GM12878 (cell line): ENCODE data around the gene ZNHIT1. TPM values are rescaled to one million over a fixed set of nuclear protein-coding genes. Genes with fewer than 3 reads are reported as not detected.

ENCODE experiments used
- ATAC-seq: fragments of 200-7000 bp; cut with Tn5 transposase; 3 replicates; pipeline ENCODE4 v1.9.1; 2020; ENCODE audit warnings: mild to moderate bottlenecking, moderate library complexity
- BruUV-seq: library from RNA; stranded (reverse); fragments of 400-500 nt; replicated peaks from 2 replicates; lab custom pipeline; 2021; lab: Mats Ljungman, UMichigan
- CTCF ChIA-PET: fragments of 300-600 bp; sonication (Branson Sonifier 250); formaldehyde crosslinking; extraction: SDS; loops from one replicate; lab custom pipeline; 2021; ENCODE audit warnings: inconsistent platforms; lab: Yijun Ruan, JAX
- POLR2A ChIA-PET: fragments of 350-600 bp; formaldehyde crosslinking; extraction: SDS; loops from one replicate; lab custom pipeline; 2021; ENCODE audit warnings: inconsistent platforms; lab: Charles Lee
- RAD21 ChIA-PET: fragments of 300-600 bp; sonication (Branson Sonifier 250); formaldehyde crosslinking; loops from one replicate; lab custom pipeline; 2023; ENCODE audit warnings: antibody characterized with exemption; ENCODE audit not compliant: unreplicated experiment; lab: Charles Lee
- SMC1A ChIA-PET: fragments of 300-600 bp; sonication (Branson Sonifier 250); formaldehyde crosslinking; loops from one replicate; lab custom pipeline; 2023; ENCODE audit not compliant: unreplicated experiment, uncharacterized antibody; lab: Charles Lee
- DNase-seq: peaks from one replicate; pipeline ENCODE4 v3.0.0-alpha.2; 2011; ENCODE audit warnings: low read depth, low spot score
- FAIRE-seq: peaks from 3 replicates; lab custom pipeline; 2011; peaks lifted over from hg19 to GRCh38; lab: Jason Lieb, UNC
- H2AFZ ChIP-seq: 2 replicates; pipeline ENCODE4 v1.6.0; 2011; ENCODE audit warnings: low read depth, low read length, control low read depth; ENCODE audit not compliant: control insufficient read depth
- H3K27ac ChIP-seq: 2 replicates; pipeline ENCODE4 v1.5.1; 2011; ENCODE audit warnings: control low read depth; ENCODE audit not compliant: control insufficient read depth, insufficient read depth
- H3K27me3 ChIP-seq, 2 experiments: replicated peaks in 1 of 2; 2 replicates each; pipeline versions ENCODE4 v1.6.0 to v1.6.1; 2011; ENCODE audit warnings: low read length in 1 of 2; ENCODE audit not compliant: control insufficient read depth in 2 of 2, insufficient read depth in 2 of 2
- H3K36me3 ChIP-seq, 2 experiments: 2 replicates each; pipeline ENCODE4 v1.5.1; 2011; ENCODE audit warnings: low read length in 1 of 2; ENCODE audit not compliant: control insufficient read depth in 2 of 2, insufficient read depth in 2 of 2
- H3K4me1 ChIP-seq: 2 replicates; pipeline ENCODE4 v1.6.1; 2011; ENCODE audit warnings: mild to moderate bottlenecking, low read length, moderate library complexity, mixed read lengths; ENCODE audit not compliant: control insufficient read depth, insufficient read depth
- H3K4me2 ChIP-seq: 2 replicates; pipeline ENCODE4 v1.6.0; 2011; ENCODE audit warnings: control low read depth; ENCODE audit not compliant: control insufficient read depth, insufficient read depth
- H3K4me3 ChIP-seq: fragments of 200-600 bp; sonication (generic); 2 replicates; pipeline ENCODE4 v1.5.1; 2016
- H3K79me2 ChIP-seq: 2 replicates; pipeline ENCODE4 v1.6.0; 2011; ENCODE audit warnings: low read length; ENCODE audit not compliant: control insufficient read depth, insufficient read depth
- H3K9ac ChIP-seq: 2 replicates; pipeline ENCODE4 v1.8.0; 2011; ENCODE audit warnings: low read length, control low read depth, mixed read lengths; ENCODE audit not compliant: control insufficient read depth, insufficient read depth
- H3K9me3 ChIP-seq: replicated peaks from 3 replicates; pipeline ENCODE4 v1.5.1; 2011; ENCODE audit warnings: mild to moderate bottlenecking, low read length; ENCODE audit not compliant: control insufficient read depth, insufficient read depth
- H4K20me1 ChIP-seq: 2 replicates; pipeline ENCODE4 v1.6.0; 2011; ENCODE audit not compliant: control insufficient read depth, insufficient read depth
- CREB1 ChIP-seq: IDR thresholded peaks from 2 replicates; pipeline ENCODE4 v1.6.1; 2012; ENCODE audit warnings: low read depth, mild to moderate bottlenecking, inconsistent platforms
- EZH2 ChIP-seq: IDR thresholded peaks from 2 replicates; pipeline ENCODE4 v1.6.1; 2012; ENCODE audit warnings: low read depth, mild to moderate bottlenecking, control low read depth, inconsistent platforms, low read length, borderline replicate concordance; ENCODE audit not compliant: control insufficient read depth
- SREBF1 ChIP-seq: IDR thresholded peaks from 2 replicates; pipeline ENCODE4 v1.6.1; 2012; ENCODE audit warnings: mild to moderate bottlenecking, low read length
- SRF ChIP-seq, 2 experiments: IDR thresholded peaks; 2 replicates each; pipeline ENCODE4 v1.6.1; 2011; ENCODE audit warnings: low read depth in 2 of 2, low read length in 2 of 2, mild to moderate bottlenecking in 1 of 2, moderate library complexity in 1 of 2
- STAT3 ChIP-seq: IDR thresholded peaks from 2 replicates; pipeline ENCODE4 v1.6.1; 2011; ENCODE audit warnings: low read depth, low read length, improper control_type of control experiment
- TAF1 ChIP-seq: IDR thresholded peaks from 2 replicates; pipeline ENCODE4 v1.6.1; 2011; ENCODE audit warnings: mild to moderate bottlenecking, low read depth, low read length, borderline replicate concordance
- ZNF687 ChIP-seq: fragments of 450-650 bp; IDR thresholded peaks from 2 replicates; pipeline ENCODE4 v1.6.1; 2017; ENCODE audit warnings: mild to moderate bottlenecking, moderate library complexity
- WGBS: methylation state at CpG from one replicate; pipeline ENCODE4 v1.1.6; 2016; ENCODE audit warnings: low lambda C conversion rate; ENCODE audit not compliant: insufficient replicate concordance, insufficient coverage; ENCODE audit errors: missing lambda C conversion rate; 5-methylcytosine and 5-hydroxymethylcytosine counted together
- in situ Hi-C: fragments of 300-500 bp; cut with MboI; formaldehyde crosslinking; loops from 9 replicates; pipeline ENCODE4 v1.14.3; 2018; ENCODE audit warnings: mixed read lengths
- intact Hi-C: fragments of 100-400 bp; cut with micrococcal nuclease; formaldehyde crosslinking; loops from one replicate; pipeline ENCODE4 v1.14.2; 2022; ENCODE audit not compliant: unreplicated experiment
- polyA plus RNA-seq, 11 experiments: library from polyadenylated mRNA; depleted of rRNA in 4 of 11; unstranded in 6 of 11; stranded (reverse) in 5 of 11; fragments of >200 nt; fragmentation: Nextera tagmentation in 4 of 11; fragmentation: Illumina TruSeq in 1 of 11; extraction: Ambion mirVana in 4 of 11; extraction: Trizol in 1 of 11; gene quantifications; 1 replicate in 1 of 11; 2 replicates in 10 of 11; pipeline versions ENCODE4 v1.2.1 to v1.2.3, GENCODE V29; 2011 to 2016; ENCODE audit warnings: inconsistent platforms in 2 of 11, missing spikeins in 2 of 11, low read depth in 1 of 11
- total RNA-seq, 4 experiments: library from RNA; depleted of rRNA in 3 of 4; stranded (reverse); fragments of >200 nt in 3 of 4; fragmentation: Illumina TruSeq in 1 of 4; extraction: Trizol in 1 of 4; gene quantifications; 2 replicates each; pipeline versions ENCODE4 v1.2.1 to v1.2.3, GENCODE V29; 2013 to 2021

Gene ZNHIT1
- total and polyA plus RNA-seq, 10 of the 15 experiments (the other 5 are each of a cell fraction or from before 2014, with no cell fraction given), result 3.8 to 79.2 (median 44.5) TPM

- ChIA-PET POLR2A (no interaction called here), CTCF (interaction anchor here (1.9 kb wide), 1 partner anchor 13 kb away, joined by 6 read pairs; no protein-coding TSS in a partner anchor), RAD21 (no interaction called here), SMC1A (no interaction called here)
- Histone ChIP-seq H3K27me3 (peaks cover 6 to 14% of the 10 kb centered on the region in 2 experiments), H4K20me1 (no peaks in the 10 kb centered on the region), H3K4me2 (no peak within 1 kb of the TSS), H3K36me3 (no peaks in the 10 kb centered on the region), H3K9ac (no peak within 1 kb of the TSS), H3K9me3 (no peaks in the 10 kb centered on the region), H3K4me1 (no peaks in the 10 kb centered on the region), H2AFZ (no peak within 1 kb of the TSS), H3K4me3 (no peak within 1 kb of the TSS), H3K79me2 (no peaks in the 10 kb centered on the region), H3K27ac (no peak within 1 kb of the TSS)
- WGBS, result 15% methylated on average over 29 of the region's 56 CpGs
- in situ Hi-C loops (no loop called here), intact Hi-C loops (no loop called here)
- no peak for DNase-seq
- BruUV-seq, result no TSS peak
- no peak for ATAC-seq
- no peak for TF ChIP-seq ZNF687
- TF ChIP-seq STAT3, result no peak
- no peak for TF ChIP-seq EZH2
- TF ChIP-seq SRF (IDR thresholded peaks at IDR 0.05; ENCODE audit: low read depth in 2 of 2, low read length in 2 of 2), result no peak
- no peak for TF ChIP-seq SREBF1
- no peak for TF ChIP-seq TAF1
- TF ChIP-seq CREB1, result no peak
- FAIRE-seq, result no peak
These were observed 37.7 kb upstream of the ZNHIT1 start, which contains the start of gene NAT16 for GRCh38 chr7:101180130-101180755. TSS of gene NAT16 (minus strand) at chr7:101180293. CDS start at chr7:101174807, 5,486 bp downstream.
